Psoas muscle (tissue), 8 donors: ENCODE results near the gene KIRREL3. TPM values are rescaled to one million over a fixed set of nuclear protein-coding genes. Genes with fewer than 3 reads are reported as not detected.

Experiments
- ATAC-seq, 4 donors: fragments of 200-7000 bp; cut with Tn5 transposase; one replicate each; pipeline ENCODE4 v1.9.1; 2020; ENCODE audit warnings: moderate library complexity in 3 of 4, mild to moderate bottlenecking in 2 of 4
- DNase-seq, 2 donors: peaks; one replicate each; pipeline ENCODE4 v3.0.0-alpha.2; 2020
- H3K27ac ChIP-seq: fragments of 200-600 bp; one replicate; pipeline ENCODE4 v1.8.0; 2022
- H3K27me3 ChIP-seq, 3 donors: fragments of 200-600 bp in 1 of 3; one replicate each; pipeline versions ENCODE4 v1.6.1 to v1.8.0; 2013 to 2022; ENCODE audit warnings: low read length in 2 of 3, mild to moderate bottlenecking in 2 of 3, moderate library complexity in 1 of 3; ENCODE audit not compliant: insufficient read depth in 3 of 3
- H3K36me3 ChIP-seq, 2 donors: fragments of 200-600 bp in 1 of 2; one replicate each; pipeline versions ENCODE4 v1.6.1 to v1.8.0; 2013 to 2022; ENCODE audit warnings: low read depth in 1 of 2, mild to moderate bottlenecking in 1 of 2, moderate library complexity in 1 of 2; ENCODE audit not compliant: insufficient read depth in 1 of 2
- H3K4me1 ChIP-seq: fragments of 200-600 bp; one replicate; pipeline ENCODE4 v1.8.0; 2022
- H3K4me3 ChIP-seq: fragments of 200-600 bp; one replicate; pipeline ENCODE4 v1.8.0; 2022; ENCODE audit warnings: mild to moderate bottlenecking
- H3K9me3 ChIP-seq: fragments of 200-600 bp; one replicate; pipeline ENCODE4 v1.8.0; 2022
- CTCF ChIP-seq: fragments of 200-600 bp; IDR thresholded peaks from one replicate; pipeline ENCODE4 v1.8.0; 2022; ENCODE audit warnings: antibody characterized with exemption
- WGBS, 3 donors: extraction: QIAGEN DNeasy Blood & Tissue Kit; methylation state at CpG; one replicate each; pipeline versions ENCODE4 v1.1.6 to v1.1.7; 2013; 5-methylcytosine and 5-hydroxymethylcytosine counted together
- intact Hi-C, 2 donors: fragments of 100-400 bp; cut with DNase I; formaldehyde crosslinking; loops; one replicate each; pipeline versions ENCODE4 v1.11.0 to v1.14.2; 2022
- polyA plus RNA-seq, 3 donors: library from polyadenylated mRNA; stranded (reverse); fragments of 200-250 nt; gene quantifications; one replicate each; pipeline ENCODE4 v1.2.3, GENCODE V29; 2013
- total RNA-seq, 4 donors: library from RNA; stranded (reverse); fragmentation: NEBNext Ultra II Directional in 2 of 4; extraction: Animal tissue kit (Norgen Biotek cat#: 25700) in 2 of 4; gene quantifications; one replicate each; pipeline versions ENCODE4 v1.2.1 to v1.2.4, GENCODE V29; 2021 to 2023
- donor health status: healthy with polysubstance abuse.
- donor health status: DM: no; HTN: no; CAD: no; lungs with moderate emphysema.
- donor health status: Bipolar disorder and iron deficiency.
- donor health status: healthy.
- donor health status: DM: yes; HTN: yes; CAD: no.
- donor health status: DM: no; HTN: no; CAD: no.
- donor health status: DM: no; HTN: no; CAD: no.
- donor health status: DM: yes; HTN: yes; CAD: no.

The KIRREL3 gene
- total and polyA plus RNA-seq, 7 donors, result 0.04 TPM; not detected in 6

GRCh38 chr11:126547691-126548090, 452.9 kb downstream of the KIRREL3 start:
- ATAC-seq, result no peak
- peaks cover 0 to 27% (median 8%) of the 10 kb centered on the region in 3 donors for H3K27me3 ChIP-seq

GRCh38 chr11:126547161-126547560, 453.4 kb downstream of the KIRREL3 start:
- Histone ChIP-seq H3K27me3 (peaks cover 0 to 27% (median 8%) of the 10 kb centered on the region in 3 donors), H3K27ac (no peak overlapping the region), H3K9me3 (no peaks in the 10 kb centered on the region), H3K36me3 (no peaks in the 10 kb centered on the region), H3K4me1 (no peaks in the 10 kb centered on the region), H3K4me3 (no peak overlapping the region)
- intact Hi-C loops, result no loop called here
- ATAC-seq (no peak), DNase-seq (no peak)
- TF ChIP-seq CTCF, result no peak
- 32 to 48% (median 37%) methylated on average over 9 of the region's 9 CpGs for WGBS, 3 donors

More at GRCh38 chr11:126547691-126548090, 452.9 kb downstream of the KIRREL3 start:
- no peak for TF ChIP-seq CTCF
- intact Hi-C loops, result no loop called here
- no peak for DNase-seq
- Histone ChIP-seq H3K4me3 (no peak overlapping the region), H3K27ac (no peak overlapping the region), H3K36me3 (no peaks in the 10 kb centered on the region), H3K4me1 (no peaks in the 10 kb centered on the region), H3K9me3 (no peaks in the 10 kb centered on the region)
- WGBS, 3 donors, result 48 to 68% (median 52%) methylated on average over 9 of the region's 9 CpGs

- Histone ChIP-seq H3K4me3 (no peak overlapping the region), H3K36me3 (no peaks in the 10 kb centered on the region), H3K27me3 (peaks cover 0 to 27% (median 8%) of the 10 kb centered on the region in 3 donors), H3K4me1 (no peaks in the 10 kb centered on the region), H3K27ac (no peak overlapping the region), H3K9me3 (no peaks in the 10 kb centered on the region)
- no peak for TF ChIP-seq CTCF
- ATAC-seq (no peak), DNase-seq (no peak)
- intact Hi-C loops, result no loop called here
- 74 to 84% (median 80%) methylated on average over 5 of the region's 5 CpGs for WGBS, 3 donors
Observed at GRCh38 chr11:126546694-126547093, 453.9 kb downstream of the KIRREL3 start.

GRCh38 chr11:126546191-126546590, 454.4 kb downstream of the KIRREL3 start:
- Histone ChIP-seq H3K36me3 (no peaks in the 10 kb centered on the region), H3K9me3 (no peaks in the 10 kb centered on the region), H3K27ac (no peak overlapping the region), H3K4me1 (no peaks in the 10 kb centered on the region), H3K4me3 (no peak overlapping the region), H3K27me3 (peaks cover 0 to 27% (median 8%) of the 10 kb centered on the region in 3 donors)
- WGBS, 3 donors, result 85 to 91% (median 87%) methylated on average over 2 of the region's 2 CpGs
- no peak for TF ChIP-seq CTCF
- intact Hi-C loops, result no loop called here
- no peak for ATAC-seq
- no peak for DNase-seq

- intact Hi-C loops, result no loop called here
- Histone ChIP-seq H3K4me1 (no peaks in the 10 kb centered on the region), H3K27me3 (peaks cover 0 to 27% (median 8%) of the 10 kb centered on the region in 3 donors), H3K4me3 (no peak overlapping the region), H3K36me3 (no peaks in the 10 kb centered on the region), H3K27ac (no peak overlapping the region), H3K9me3 (no peaks in the 10 kb centered on the region)
- ATAC-seq (no peak), DNase-seq (no peak)
- WGBS, 3 donors, result 59 to 75% (median 69%) methylated on average over 8 of the region's 8 CpGs
- TF ChIP-seq CTCF, result no peak
Observed at GRCh38 chr11:126545057-126545555, 455.5 kb downstream of the KIRREL3 start.
